Type B pancreatic cell (in vitro differentiated cells): ENCODE results near the gene PRIM1. TPM values are rescaled to one million over a fixed set of nuclear protein-coding genes. Genes with fewer than 3 reads are reported as not detected.
"Not testable (repeated sequence)": the region's sequence is repeated elsewhere in the genome, so short reads cannot be mapped to it uniquely, and the experiment has no call there.

ENCODE experiments used
- DNase-seq: peaks from one replicate; pipeline ENCODE4 v3.0.0; 2021; ENCODE audit warnings: mixed read lengths; ENCODE audit not compliant: unreplicated experiment; ENCODE audit errors: extremely low spot score
- H3K27ac Mint-ChIP-seq: 2 replicates; pipeline ENCODE4 v1.8.0; 2021; ENCODE audit warnings: mild to moderate bottlenecking, mixed read lengths
- H3K27me3 Mint-ChIP-seq: 2 replicates; pipeline ENCODE4 v1.8.0; 2021; ENCODE audit warnings: mixed read lengths
- H3K36me3 Mint-ChIP-seq: 2 replicates; pipeline ENCODE4 v1.8.0; 2021; ENCODE audit warnings: mixed read lengths
- H3K4me1 Mint-ChIP-seq: one replicate; pipeline ENCODE4 v1.8.0; 2021; ENCODE audit warnings: mixed read lengths; ENCODE audit not compliant: unreplicated experiment
- H3K4me3 Mint-ChIP-seq: 2 replicates; pipeline ENCODE4 v1.8.0; 2021; ENCODE audit warnings: mild to moderate bottlenecking, mixed read lengths
- H3K9me3 Mint-ChIP-seq: 2 replicates; pipeline ENCODE4 v1.8.0; 2021; ENCODE audit warnings: mixed read lengths
- long read RNA-seq: library from polyadenylated mRNA; unstranded; transcript quantifications from one replicate; pipeline ENCODE4 v2.0.0, GENCODE V29; 2020
- total RNA-seq: library from RNA; stranded (reverse); gene quantifications from 2 replicates; pipeline ENCODE4 v1.2.1, GENCODE V29; 2021; ENCODE audit warnings: low replicate concordance
- TF ChIP-seq, protein P1 (sequence below): fragments of 200-600 bp; sonication (generic); conservative IDR thresholded peaks from 2 replicates; pipeline ENCODE4 v1.5.0; 2021; ENCODE audit warnings: antibody characterized with exemption, mild to moderate bottlenecking

Gene PRIM1
- 13.1 and 27.0 TPM in 2 replicates for total RNA-seq
- long read RNA-seq, transcript PRIM1-201 (13 exons, 1,393 nt): major isoform, 7 of 12 reads
- long read RNA-seq, partial matches to known transcripts: 2 of 12 reads
- long read RNA-seq, other reads (novel, unspliced or antisense): 3 of 12 reads

DNA sequence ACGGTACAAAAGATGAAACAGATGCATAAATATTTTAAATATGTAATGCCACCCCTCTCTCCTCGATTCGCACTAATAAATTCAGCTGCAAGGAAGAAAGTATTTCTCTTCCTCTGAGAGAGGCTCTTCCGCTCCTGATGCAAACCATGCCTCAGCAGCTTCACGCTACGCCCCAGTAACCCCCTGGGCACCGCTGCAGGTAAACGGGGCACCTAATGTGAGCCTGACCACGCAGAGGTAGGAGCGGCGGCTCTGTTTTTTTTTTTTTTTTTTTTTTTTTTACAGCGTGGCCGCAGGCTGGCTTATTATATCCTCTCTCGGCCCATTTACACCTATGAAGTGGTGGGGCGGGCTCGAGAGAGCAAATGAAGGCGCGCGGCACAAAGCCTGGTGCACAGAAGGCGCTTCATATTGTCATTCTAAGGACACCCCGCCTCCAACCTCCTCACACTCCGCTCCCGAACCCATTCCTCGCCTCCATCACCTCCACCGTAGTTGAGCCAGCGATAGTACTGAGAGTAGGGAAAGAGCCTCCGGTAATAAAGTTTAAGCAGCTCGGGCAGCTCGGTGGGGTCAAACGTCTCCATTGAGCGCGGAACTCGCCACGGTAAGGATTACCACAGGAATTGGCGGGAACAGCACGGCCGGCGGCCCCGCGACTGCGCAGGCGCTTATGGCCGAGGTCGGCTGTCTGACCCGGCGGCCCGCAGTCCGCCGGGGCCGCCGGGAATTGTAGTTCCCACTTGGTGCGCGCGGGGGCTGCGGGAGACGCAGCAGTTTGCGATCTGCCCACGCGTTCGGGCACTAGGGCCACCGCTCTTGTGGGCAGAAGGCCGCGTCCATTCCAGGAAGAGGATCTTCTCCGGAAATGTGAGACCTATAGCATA is at the start of gene PRIM1:
PRIM1 (minus strand) TSS at position 612 of the 887 bp plus-strand sequence; CDS start at position 587, 25 bp downstream.
- Mint-ChIP-seq H3K4me1 (peaks cover 11% of the 10 kb centered on the region), H3K4me3 (peak within 1 kb of the TSS; percentile 98), H3K27ac (peak within 1 kb of the TSS; percentile 92), H3K27me3 (no peaks in the 10 kb centered on the region), H3K9me3 (no peaks in the 10 kb centered on the region), H3K36me3 (peaks cover 5% of the 10 kb centered on the region)
- peak; percentile 90 for DNase-seq
- TF ChIP-seq, protein P1, sequence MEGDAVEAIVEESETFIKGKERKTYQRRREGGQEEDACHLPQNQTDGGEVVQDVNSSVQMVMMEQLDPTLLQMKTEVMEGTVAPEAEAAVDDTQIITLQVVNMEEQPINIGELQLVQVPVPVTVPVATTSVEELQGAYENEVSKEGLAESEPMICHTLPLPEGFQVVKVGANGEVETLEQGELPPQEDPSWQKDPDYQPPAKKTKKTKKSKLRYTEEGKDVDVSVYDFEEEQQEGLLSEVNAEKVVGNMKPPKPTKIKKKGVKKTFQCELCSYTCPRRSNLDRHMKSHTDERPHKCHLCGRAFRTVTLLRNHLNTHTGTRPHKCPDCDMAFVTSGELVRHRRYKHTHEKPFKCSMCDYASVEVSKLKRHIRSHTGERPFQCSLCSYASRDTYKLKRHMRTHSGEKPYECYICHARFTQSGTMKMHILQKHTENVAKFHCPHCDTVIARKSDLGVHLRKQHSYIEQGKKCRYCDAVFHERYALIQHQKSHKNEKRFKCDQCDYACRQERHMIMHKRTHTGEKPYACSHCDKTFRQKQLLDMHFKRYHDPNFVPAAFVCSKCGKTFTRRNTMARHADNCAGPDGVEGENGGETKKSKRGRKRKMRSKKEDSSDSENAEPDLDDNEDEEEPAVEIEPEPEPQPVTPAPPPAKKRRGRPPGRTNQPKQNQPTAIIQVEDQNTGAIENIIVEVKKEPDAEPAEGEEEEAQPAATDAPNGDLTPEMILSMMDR: no peak

DNA sequence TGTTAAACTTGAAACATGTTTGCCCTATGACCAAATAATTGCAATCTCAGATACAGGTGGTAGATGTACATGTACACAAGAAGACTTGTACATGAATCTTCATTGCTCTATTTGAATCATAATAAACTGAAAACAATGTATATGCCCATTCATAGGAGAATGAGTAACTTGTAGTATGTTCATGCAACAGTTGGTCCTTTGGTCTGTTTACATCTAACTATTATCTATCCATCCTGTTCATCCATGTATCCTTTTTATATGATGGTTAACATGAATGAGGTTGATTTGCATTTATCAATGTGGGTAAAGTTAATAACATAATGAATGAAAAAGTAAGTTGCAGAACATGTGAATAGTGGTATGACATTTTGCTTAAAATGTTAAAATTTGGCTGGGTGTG is 48.1 kb upstream of the PRIM1 start:
- H3K4me3 Mint-ChIP-seq: no peak overlapping the region
- H3K4me1 Mint-ChIP-seq: no peaks in the 10 kb centered on the region
- TF ChIP-seq, protein P1: no peak
- no peaks in the 10 kb centered on the region for H3K27me3 Mint-ChIP-seq
- H3K36me3 Mint-ChIP-seq: no peaks in the 10 kb centered on the region
- no peak overlapping the region for H3K27ac Mint-ChIP-seq
- no peak for DNase-seq
- no peaks in the 10 kb centered on the region for H3K9me3 Mint-ChIP-seq

DNA sequence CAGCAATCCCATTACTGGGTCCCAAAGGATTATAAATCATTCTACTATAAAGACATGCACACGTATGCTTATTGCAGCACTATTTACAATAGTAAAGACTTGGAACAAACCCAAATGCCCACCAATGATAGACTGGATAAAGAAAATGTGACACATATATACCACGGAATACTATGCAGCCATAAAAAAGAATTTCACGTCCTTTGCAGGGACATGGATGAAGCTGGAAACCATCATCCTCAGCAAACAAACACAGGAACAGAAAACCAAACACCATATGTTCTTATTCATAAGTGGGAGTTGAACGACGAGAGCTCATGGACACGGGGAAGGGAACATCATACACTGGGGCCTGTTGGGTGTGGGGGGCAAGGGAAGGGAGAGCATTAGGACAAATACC is 47.2 kb upstream of the PRIM1 start:
- H3K27ac Mint-ChIP-seq, H3K4me1 Mint-ChIP-seq, H3K4me3 Mint-ChIP-seq, H3K36me3 Mint-ChIP-seq, H3K9me3 Mint-ChIP-seq, DNase-seq, H3K27me3 Mint-ChIP-seq: not testable (repeated sequence)

DNA sequence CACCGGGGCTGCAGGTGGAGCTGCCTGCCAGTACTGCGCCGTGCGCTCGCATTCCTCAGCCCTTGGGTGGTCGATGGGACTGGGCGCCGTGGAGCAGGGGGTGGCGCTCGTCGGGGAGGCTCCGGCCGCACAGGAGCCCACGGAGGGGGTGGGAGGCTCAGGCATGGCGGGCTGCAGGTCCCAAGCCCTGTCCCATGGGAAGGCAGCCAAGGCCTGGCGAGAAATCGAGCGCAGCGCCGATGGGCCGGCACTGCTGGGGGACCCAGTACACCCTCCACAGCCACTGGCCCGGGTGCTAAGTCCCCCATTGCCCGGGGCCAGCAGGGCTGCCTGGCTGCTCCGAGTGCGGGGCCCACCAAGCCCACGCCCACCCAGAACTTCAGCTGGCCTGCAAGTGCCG is 43.7 kb upstream of the PRIM1 start:
- not testable (repeated sequence) for H3K9me3 Mint-ChIP-seq, H3K4me3 Mint-ChIP-seq, DNase-seq, H3K36me3 Mint-ChIP-seq, H3K27me3 Mint-ChIP-seq, H3K27ac Mint-ChIP-seq, H3K4me1 Mint-ChIP-seq

DNA sequence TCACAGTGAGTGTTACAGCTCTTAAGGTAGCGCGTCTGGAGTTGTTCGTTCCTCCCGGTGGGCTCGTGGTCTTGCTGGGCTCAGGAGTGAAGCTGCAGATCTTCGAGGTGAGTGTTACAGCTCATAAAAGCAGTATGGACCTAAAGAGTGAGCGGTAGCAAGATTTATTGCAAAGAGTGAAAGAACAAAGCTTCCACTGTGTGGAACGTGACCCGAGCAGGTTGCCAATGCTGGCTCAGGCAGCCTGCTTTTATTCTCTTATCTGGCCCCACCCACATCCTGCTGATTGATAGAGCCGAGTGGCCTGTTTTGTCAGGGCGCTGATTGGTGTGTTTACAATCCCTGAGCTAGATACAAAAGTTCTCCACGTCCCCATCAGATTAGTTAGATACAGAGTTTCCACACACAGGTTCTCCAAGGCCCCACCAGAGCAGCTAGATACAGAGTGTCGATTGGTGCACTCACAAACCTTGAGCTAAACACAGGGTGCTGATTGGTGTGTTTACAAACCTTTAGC is 43.0 kb upstream of the PRIM1 start:
- not testable (repeated sequence) for H3K36me3 Mint-ChIP-seq, H3K9me3 Mint-ChIP-seq, DNase-seq, H3K27me3 Mint-ChIP-seq, H3K4me3 Mint-ChIP-seq, H3K27ac Mint-ChIP-seq, H3K4me1 Mint-ChIP-seq

DNA sequence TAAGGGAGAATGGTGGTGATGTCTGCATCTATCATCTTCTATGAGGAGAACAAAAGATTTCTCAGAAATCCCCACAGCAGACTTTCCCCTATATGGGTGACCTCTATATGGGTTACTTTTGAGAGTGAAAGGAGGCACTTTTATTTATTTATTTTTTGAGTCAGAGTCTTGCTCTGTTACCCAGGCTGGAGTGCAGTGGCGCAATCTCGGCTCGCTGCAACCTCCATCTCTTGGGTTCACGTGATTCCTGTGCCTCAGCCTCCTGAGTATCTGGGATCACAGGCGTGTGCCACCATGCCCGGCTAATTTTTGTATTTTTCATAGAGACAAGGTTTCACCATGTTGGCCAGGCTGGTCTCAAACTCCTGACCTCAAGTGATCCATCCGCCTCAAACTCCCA is 41.0 kb upstream of the PRIM1 start:
- H3K36me3 Mint-ChIP-seq, H3K27me3 Mint-ChIP-seq, H3K9me3 Mint-ChIP-seq, DNase-seq, H3K4me1 Mint-ChIP-seq, H3K4me3 Mint-ChIP-seq, H3K27ac Mint-ChIP-seq: not testable (repeated sequence)

DNA sequence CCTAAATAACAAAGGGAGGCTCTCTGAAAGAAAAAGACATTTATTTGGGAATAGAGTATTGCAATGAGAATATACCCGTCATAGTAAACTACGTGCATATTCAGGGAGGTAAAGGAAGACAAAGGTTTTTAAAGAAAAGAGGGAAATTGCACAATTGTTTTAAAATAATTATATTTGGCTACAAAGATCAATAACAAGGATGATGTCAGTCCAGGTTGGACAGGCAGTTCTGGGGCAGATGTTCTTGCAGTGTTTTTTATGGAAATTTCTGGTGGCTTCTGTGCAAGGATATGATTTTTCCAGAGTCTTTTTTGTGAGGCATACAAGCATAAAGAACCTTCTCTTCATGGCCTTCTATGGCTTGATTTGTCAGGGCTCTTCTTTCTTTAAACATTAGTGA is 40.6 kb upstream of the PRIM1 start:
- Mint-ChIP-seq H3K27ac (no peak overlapping the region), H3K9me3 (no peaks in the 10 kb centered on the region), H3K36me3 (no peaks in the 10 kb centered on the region), H3K27me3 (no peaks in the 10 kb centered on the region), H3K4me3 (no peak overlapping the region), H3K4me1 (no peaks in the 10 kb centered on the region)
- no peak for DNase-seq
- TF ChIP-seq, protein P1: no peak

DNA sequence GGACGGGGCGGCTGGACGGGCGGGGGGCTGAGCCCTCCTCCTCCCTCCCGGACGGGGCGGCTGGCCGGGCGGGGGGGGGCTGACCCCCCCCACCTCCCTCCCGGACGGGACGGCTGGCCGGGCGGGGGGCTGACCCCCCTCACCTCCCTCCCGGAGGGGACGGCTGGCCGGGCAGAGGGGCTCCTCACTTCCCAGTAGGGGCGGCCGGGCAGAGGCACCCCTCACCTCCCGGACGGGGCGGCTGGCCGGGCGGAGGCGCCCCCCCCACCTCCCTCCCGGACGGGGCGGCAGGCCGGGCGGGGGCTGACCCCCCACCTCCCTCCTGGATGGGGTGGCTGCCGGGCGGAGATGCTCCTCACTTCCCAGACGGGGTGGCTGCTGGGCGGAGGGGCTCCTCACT is 37.3 kb upstream of the PRIM1 start:
- H3K9me3 Mint-ChIP-seq: not testable (repeated sequence)

More for the DNA sequence above, 37.3 kb upstream of the PRIM1 start:
- DNase-seq, H3K36me3 Mint-ChIP-seq, H3K27ac Mint-ChIP-seq, H3K4me1 Mint-ChIP-seq, H3K4me3 Mint-ChIP-seq, H3K27me3 Mint-ChIP-seq: not testable (repeated sequence)
